ENCODE measurements around the gene SIDT2.

DNA sequence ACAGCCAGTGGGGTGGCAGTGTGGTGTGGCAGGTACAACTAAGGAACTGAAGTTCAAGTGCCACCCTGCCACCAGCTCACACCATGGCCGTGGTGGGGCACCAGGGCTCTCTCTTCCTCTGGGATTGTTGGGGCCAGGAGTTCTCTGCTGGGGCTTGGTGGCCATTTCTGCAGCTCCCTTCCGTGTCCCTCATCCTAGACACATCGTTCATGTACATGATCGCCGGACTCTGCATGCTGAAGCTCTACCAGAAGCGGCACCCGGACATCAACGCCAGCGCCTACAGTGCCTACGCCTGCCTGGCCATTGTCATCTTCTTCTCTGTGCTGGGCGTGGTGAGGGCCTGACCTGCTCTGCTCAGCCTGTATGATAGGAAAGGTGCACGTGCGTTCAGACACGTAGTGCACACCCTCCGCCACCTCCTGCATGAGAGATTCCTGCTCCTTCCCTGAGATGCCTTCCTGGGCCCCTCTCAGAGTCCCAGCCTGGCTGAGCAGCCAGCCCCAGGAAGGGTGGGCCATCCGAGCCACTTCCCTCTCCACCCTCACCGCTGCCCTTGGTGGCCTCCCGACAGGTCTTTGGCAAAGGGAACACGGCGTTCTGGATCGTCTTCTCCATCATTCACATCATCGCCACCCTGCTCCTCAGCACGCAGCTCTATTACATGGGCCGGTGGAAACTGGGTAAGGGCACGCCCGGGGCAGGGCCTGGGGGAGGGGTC, 13.3 kb downstream of the SIDT2 start:
- TF ChIP-seq ZNF546 (CRISPR knock-in tag; conservative IDR thresholded peaks at IDR 0.05) (no peak), FOXK1 (CRISPR knock-in tag; IDR thresholded peaks at IDR 0.05; ENCODE audit: borderline replicate concordance, low read depth) (no peak), CREB1 (IDR thresholded peaks at IDR 0.05) (no peak), CREB1 (CRISPR knock-in tag; IDR thresholded peaks at IDR 0.05) (no peak), ZNF766 (CRISPR knock-in tag; IDR thresholded peaks at IDR 0.05; ENCODE audit: borderline replicate concordance) (no peak), ZNF747 (CRISPR knock-in tag; IDR thresholded peaks at IDR 0.05; ENCODE audit: borderline replicate concordance) (no peak)
- TF ChIP-seq, protein P1, sequence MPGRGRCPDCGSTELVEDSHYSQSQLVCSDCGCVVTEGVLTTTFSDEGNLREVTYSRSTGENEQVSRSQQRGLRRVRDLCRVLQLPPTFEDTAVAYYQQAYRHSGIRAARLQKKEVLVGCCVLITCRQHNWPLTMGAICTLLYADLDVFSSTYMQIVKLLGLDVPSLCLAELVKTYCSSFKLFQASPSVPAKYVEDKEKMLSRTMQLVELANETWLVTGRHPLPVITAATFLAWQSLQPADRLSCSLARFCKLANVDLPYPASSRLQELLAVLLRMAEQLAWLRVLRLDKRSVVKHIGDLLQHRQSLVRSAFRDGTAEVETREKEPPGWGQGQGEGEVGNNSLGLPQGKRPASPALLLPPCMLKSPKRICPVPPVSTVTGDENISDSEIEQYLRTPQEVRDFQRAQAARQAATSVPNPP (CRISPR knock-in tag; IDR thresholded peaks at IDR 0.05), result no peak
- TF ChIP-seq, protein P2, sequence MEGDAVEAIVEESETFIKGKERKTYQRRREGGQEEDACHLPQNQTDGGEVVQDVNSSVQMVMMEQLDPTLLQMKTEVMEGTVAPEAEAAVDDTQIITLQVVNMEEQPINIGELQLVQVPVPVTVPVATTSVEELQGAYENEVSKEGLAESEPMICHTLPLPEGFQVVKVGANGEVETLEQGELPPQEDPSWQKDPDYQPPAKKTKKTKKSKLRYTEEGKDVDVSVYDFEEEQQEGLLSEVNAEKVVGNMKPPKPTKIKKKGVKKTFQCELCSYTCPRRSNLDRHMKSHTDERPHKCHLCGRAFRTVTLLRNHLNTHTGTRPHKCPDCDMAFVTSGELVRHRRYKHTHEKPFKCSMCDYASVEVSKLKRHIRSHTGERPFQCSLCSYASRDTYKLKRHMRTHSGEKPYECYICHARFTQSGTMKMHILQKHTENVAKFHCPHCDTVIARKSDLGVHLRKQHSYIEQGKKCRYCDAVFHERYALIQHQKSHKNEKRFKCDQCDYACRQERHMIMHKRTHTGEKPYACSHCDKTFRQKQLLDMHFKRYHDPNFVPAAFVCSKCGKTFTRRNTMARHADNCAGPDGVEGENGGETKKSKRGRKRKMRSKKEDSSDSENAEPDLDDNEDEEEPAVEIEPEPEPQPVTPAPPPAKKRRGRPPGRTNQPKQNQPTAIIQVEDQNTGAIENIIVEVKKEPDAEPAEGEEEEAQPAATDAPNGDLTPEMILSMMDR (CRISPR knock-in tag; IDR thresholded peaks at IDR 0.05), result no peak

All from HepG2 (cell line).